ENCODE data around the gene RNF151. TPM values are rescaled to one million over a fixed set of nuclear protein-coding genes. Genes with fewer than 3 reads are reported as not detected.
"Not testable (repeated sequence)": the region's sequence is repeated elsewhere in the genome, so short reads cannot be mapped to it uniquely, and the experiment has no call there.

Gene RNF151
- total RNA-seq, 2 experiments from 2014 or later, result not detected

GRCh38 chr16:1938910-1939309, 27.7 kb upstream of the RNF151 start:
- TF ChIP-seq CTCF (IDR thresholded peaks at IDR 0.05), result no peak
- H3K27ac Mint-ChIP-seq, result no peak overlapping the region
- peaks cover 11% of the 10 kb centered on the region for H3K4me1 Mint-ChIP-seq (ENCODE audit: low read depth)
- intact Hi-C loops (cut with DNase I, micrococcal nuclease), result no loop called here
- Histone ChIP-seq H3K9me3 (ENCODE audit: control insufficient read depth in 1 of 2, insufficient read depth in 1 of 2, low read length in 2 of 2) (no peaks in the 10 kb centered on the region), H3K4me3 (ENCODE audit: low read length) (no peak overlapping the region), H3K36me3 (ENCODE audit: insufficient read depth, low read length) (peaks cover 20% of the 10 kb centered on the region), H3K4me1 (ENCODE audit: insufficient read depth, low read length) (peaks cover 26% of the 10 kb centered on the region), H3K27ac (ENCODE audit: low read depth in 1 of 2, low read length in 2 of 2) (no peak overlapping the region), H3K27me3 (ENCODE audit: control insufficient read depth in 1 of 2, insufficient read depth in 2 of 2, low read length in 2 of 2) (no peaks in the 10 kb centered on the region)
- ATAC-seq (ENCODE audit: poor library complexity) (no peak), DNase-seq (no peak)
- no peak overlapping the region for H3K4me3 Mint-ChIP-seq
- H3K27me3 Mint-ChIP-seq, result no peaks in the 10 kb centered on the region
- H3K9me3 Mint-ChIP-seq, result no peaks in the 10 kb centered on the region
- H3K36me3 Mint-ChIP-seq (ENCODE audit: low read depth), result peaks cover 13% of the 10 kb centered on the region
- ChIA-PET POLR2A (interaction anchor here (2.0 kb wide), 1 partner anchor 23 kb away, joined by 4 read pairs; no protein-coding TSS in a partner anchor), CTCF (no interaction called here)

GRCh38 chr16:1939833-1940232, 26.8 kb upstream of the RNF151 start:
- CTCF ChIA-PET; H3K9me3 ChIP-seq (ENCODE audit: control insufficient read depth in 1 of 2, insufficient read depth in 1 of 2, low read length in 2 of 2); H3K27me3 ChIP-seq (ENCODE audit: control insufficient read depth in 1 of 2, insufficient read depth in 2 of 2, low read length in 2 of 2); H3K27me3 Mint-ChIP-seq; H3K27ac Mint-ChIP-seq; H3K9me3 Mint-ChIP-seq; DNase-seq; H3K4me3 ChIP-seq (ENCODE audit: low read length); H3K27ac ChIP-seq (ENCODE audit: low read depth in 1 of 2, low read length in 2 of 2); ATAC-seq (ENCODE audit: poor library complexity): not testable (repeated sequence)
- intact Hi-C loops (cut with DNase I, micrococcal nuclease), result loop anchor here (5.0 kb wide), 3 partner anchors 52 to 173 kb away; partner anchors contain the start of genes NUBP2 (in 1 of the 2) and SPSB3 (in 1 of the 2)
- Mint-ChIP-seq H3K4me3 (peak overlapping the region; percentile 11), H3K36me3 (ENCODE audit: low read depth) (peaks cover 13% of the 10 kb centered on the region), H3K4me1 (ENCODE audit: low read depth) (peaks cover 18% of the 10 kb centered on the region)
- Histone ChIP-seq H3K36me3 (ENCODE audit: insufficient read depth, low read length) (peaks cover 20% of the 10 kb centered on the region), H3K4me1 (ENCODE audit: insufficient read depth, low read length) (peaks cover 28% of the 10 kb centered on the region)
- POLR2A ChIA-PET, result interaction anchor here (0.6 to 2.0 kb wide), 2 partner anchors 22 to 580 kb away, joined by 3 to 4 read pairs; partner anchors contain the start of gene AMDHD2

GRCh38 chr16:1940273-1941161, 26.1 kb upstream of the RNF151 start:
- intact Hi-C loops (cut with DNase I, micrococcal nuclease), result loop anchor here (5.0 kb wide), 3 partner anchors 52 to 173 kb away; partner anchors contain the start of genes NUBP2 (in 1 of the 2) and SPSB3 (in 1 of the 2)
- H3K27me3 Mint-ChIP-seq, result no peaks in the 10 kb centered on the region
- Histone ChIP-seq H3K9me3 (ENCODE audit: control insufficient read depth in 1 of 2, insufficient read depth in 1 of 2, low read length in 2 of 2) (no peaks in the 10 kb centered on the region), H3K27me3 (ENCODE audit: control insufficient read depth in 1 of 2, insufficient read depth in 2 of 2, low read length in 2 of 2) (no peaks in the 10 kb centered on the region), H3K27ac (ENCODE audit: low read depth in 1 of 2, low read length in 2 of 2) (no peak overlapping the region), H3K4me3 (ENCODE audit: low read length) (no peak overlapping the region), H3K36me3 (ENCODE audit: insufficient read depth, low read length) (peaks cover 20% of the 10 kb centered on the region), H3K4me1 (ENCODE audit: insufficient read depth, low read length) (peaks cover 28% of the 10 kb centered on the region)
- no peak for TF ChIP-seq CTCF (IDR thresholded peaks at IDR 0.05)
- DNase-seq (no peak), ATAC-seq (ENCODE audit: poor library complexity) (no peak)
- no peak overlapping the region for H3K27ac Mint-ChIP-seq
- peaks cover 13% of the 10 kb centered on the region for H3K36me3 Mint-ChIP-seq (ENCODE audit: low read depth)
- CTCF ChIA-PET, result no interaction called here
- H3K4me3 Mint-ChIP-seq, result no peak overlapping the region
- H3K4me1 Mint-ChIP-seq (ENCODE audit: low read depth), result peaks cover 18% of the 10 kb centered on the region
- POLR2A ChIA-PET, result interaction anchor here (0.6 to 2.0 kb wide), 2 partner anchors 21 to 579 kb away, joined by 3 to 4 read pairs; partner anchors contain the start of gene AMDHD2
- no peaks in the 10 kb centered on the region for H3K9me3 Mint-ChIP-seq
